IMR-90 (cell line): Measurements from ENCODE around the gene ERMP1. TPM values are rescaled to one million over a fixed set of nuclear protein-coding genes. Genes with fewer than 3 reads are reported as not detected.
A peak's percentile ranks its signal among the peaks of the same experiment; 100 is the strongest.

Experiments used
- ATAC-seq: fragments of 200-7000 bp; cut with Tn5 transposase; 2 replicates; pipeline ENCODE4 v1.9.1; 2020; ENCODE audit warnings: low read depth, mild to moderate bottlenecking, moderate library complexity
- BruUV-seq: library from RNA; stranded (reverse); fragments of 400-500 nt; replicated peaks from 2 replicates; lab custom pipeline; 2021; lab: Mats Ljungman, UMichigan
- CTCF ChIA-PET: fragments of 300-600 bp; formaldehyde crosslinking; extraction: SDS; loops from one replicate; lab custom pipeline; 2021; ENCODE audit warnings: antibody characterized with exemption; lab: Yijun Ruan, JAX
- POLR2A ChIA-PET: fragments of 300-600 bp; sonication (Branson Sonifier 250); formaldehyde crosslinking; loops from one replicate; lab custom pipeline; 2022; ENCODE audit warnings: antibody characterized with exemption; ENCODE audit not compliant: unreplicated experiment; lab: Charles Lee
- DNase-seq: peaks from one replicate; pipeline ENCODE4 v3.0.0; 2013
- H2AFZ ChIP-seq: replicated peaks from 2 replicates; pipeline ENCODE3; 2013; ENCODE audit warnings: low read length, mild to moderate bottlenecking; ENCODE audit not compliant: poor library complexity
- H2AK5ac ChIP-seq: 2 replicates; pipeline ENCODE4 v1.6.1; 2013; ENCODE audit warnings: low read depth, low read length, inconsistent platforms
- H2AK9ac ChIP-seq: replicated peaks from 2 replicates; pipeline ENCODE3; 2013; ENCODE audit warnings: mild to moderate bottlenecking, low read depth, low read length, moderate library complexity; ENCODE audit not compliant: poor library complexity
- H2BK120ac ChIP-seq: 2 replicates; pipeline ENCODE4 v1.6.1; 2013; ENCODE audit warnings: low read depth, low read length, inconsistent platforms
- H2BK15ac ChIP-seq: 3 replicates; pipeline ENCODE4 v1.6.1; 2013; ENCODE audit warnings: low read depth, low read length, inconsistent platforms
- H2BK20ac ChIP-seq: 2 replicates; pipeline ENCODE4 v1.6.1; 2013; ENCODE audit warnings: low read depth, mild to moderate bottlenecking, inconsistent platforms, low read length, moderate library complexity
- H2BK5ac ChIP-seq: 2 replicates; pipeline ENCODE4 v1.6.1; 2013; ENCODE audit warnings: mild to moderate bottlenecking, low read depth, low read length, inconsistent platforms; ENCODE audit not compliant: poor library complexity, severe bottlenecking
- H3K14ac ChIP-seq: replicated peaks from 2 replicates; pipeline ENCODE4 v1.6.1; 2013; ENCODE audit warnings: low read depth, low read length, inconsistent platforms
- H3K18ac ChIP-seq: 2 replicates; pipeline ENCODE4 v1.6.1; 2013; ENCODE audit warnings: low read depth, low read length, control low read depth
- H3K23ac ChIP-seq: 2 replicates; pipeline ENCODE4 v1.6.1; 2013; ENCODE audit warnings: low read depth, low read length, inconsistent platforms
- H3K27ac ChIP-seq: 2 replicates; pipeline ENCODE4 v1.5.1; 2013; ENCODE audit warnings: mild to moderate bottlenecking, control low read depth, low read length; ENCODE audit not compliant: insufficient read depth
- H3K27me3 ChIP-seq: 2 replicates; pipeline ENCODE4 v1.6.1; 2013; ENCODE audit warnings: low read length; ENCODE audit not compliant: control insufficient read depth, insufficient read depth
- H3K36me3 ChIP-seq: 2 replicates; pipeline ENCODE4 v1.6.1; 2013; ENCODE audit warnings: low read length, mixed read lengths; ENCODE audit not compliant: control insufficient read depth, insufficient read depth
- H3K4ac ChIP-seq: 2 replicates; pipeline ENCODE4 v1.6.1; 2013; ENCODE audit warnings: low read depth, low read length, inconsistent platforms
- H3K4me1 ChIP-seq: 2 replicates; pipeline ENCODE4 v1.6.1; 2013; ENCODE audit warnings: low read length, mixed read lengths; ENCODE audit not compliant: control insufficient read depth, insufficient read depth
- H3K4me2 ChIP-seq: 2 replicates; pipeline ENCODE4 v1.6.1; 2013; ENCODE audit warnings: low read depth, mild to moderate bottlenecking, control low read depth, low read length, moderate library complexity
- H3K4me3 ChIP-seq: 2 replicates; pipeline ENCODE4 v1.5.1; 2013; ENCODE audit warnings: low read depth, mild to moderate bottlenecking, control low read depth, low read length, moderate library complexity; ENCODE audit not compliant: insufficient read depth
- H3K56ac ChIP-seq: 2 replicates; pipeline ENCODE4 v1.6.1; 2013; ENCODE audit warnings: low read length, inconsistent platforms; ENCODE audit not compliant: insufficient read depth; ENCODE audit errors: extremely low read depth
- H3K79me1 ChIP-seq, 2 experiments: 2 replicates each; pipeline ENCODE4 v1.6.1; 2013; ENCODE audit warnings: low read length in 2 of 2, inconsistent platforms in 1 of 2, low read depth in 1 of 2
- H3K9ac ChIP-seq: 2 replicates; pipeline ENCODE4 v1.6.1; 2013; ENCODE audit warnings: low read depth, low read length, control low read depth
- H3K9me1 ChIP-seq: 2 replicates; pipeline ENCODE4 v1.6.1; 2013; ENCODE audit warnings: low read length, inconsistent platforms; ENCODE audit not compliant: insufficient read depth
- H3K9me3 ChIP-seq: 2 replicates; pipeline ENCODE4 v1.6.1; 2013; ENCODE audit warnings: low read length; ENCODE audit not compliant: control insufficient read depth, insufficient read depth
- H4K20me1 ChIP-seq: 2 replicates; pipeline ENCODE4 v1.6.1; 2013; ENCODE audit warnings: low read length, inconsistent platforms; ENCODE audit not compliant: insufficient read depth
- H4K5ac ChIP-seq: 2 replicates; pipeline ENCODE4 v1.6.1; 2013; ENCODE audit warnings: mild to moderate bottlenecking, low read depth, low read length, control low read depth
- H4K8ac ChIP-seq, 2 experiments: 2 replicates each; pipeline ENCODE4 v1.6.1; 2013; ENCODE audit warnings: low read depth in 2 of 2, low read length in 2 of 2, control low read depth in 1 of 2, inconsistent platforms in 1 of 2
- H4K91ac ChIP-seq: 2 replicates; pipeline ENCODE4 v1.6.1; 2013; ENCODE audit warnings: low read depth, low read length, inconsistent platforms; ENCODE audit not compliant: insufficient read depth
- CEBPB ChIP-seq: IDR thresholded peaks from 2 replicates; pipeline ENCODE4 v1.6.1; 2012; ENCODE audit warnings: low read depth, low read length, improper control_type of control experiment
- CHD1 ChIP-seq: IDR thresholded peaks from 2 replicates; pipeline ENCODE4 v1.6.1; 2012; ENCODE audit warnings: low read depth, low read length, improper control_type of control experiment
- MAFK ChIP-seq: IDR thresholded peaks from 2 replicates; pipeline ENCODE4 v1.6.1; 2012; ENCODE audit warnings: low read depth, low read length, improper control_type of control experiment
- MXI1 ChIP-seq: IDR thresholded peaks from 2 replicates; pipeline ENCODE4 v1.6.1; 2012; ENCODE audit warnings: low read depth, mild to moderate bottlenecking, low read length, moderate library complexity, borderline replicate concordance
- NFE2L2 ChIP-seq: fragments of 150-350 bp; IDR thresholded peaks from 2 replicates; pipeline ENCODE4 v1.6.1; 2016; ENCODE audit warnings: low read depth, mild to moderate bottlenecking, low read length
- RCOR1 ChIP-seq: IDR thresholded peaks from 2 replicates; pipeline ENCODE4 v1.6.1; 2012; ENCODE audit warnings: mild to moderate bottlenecking, low read length, improper control_type of control experiment; ENCODE audit not compliant: insufficient replicate concordance
- WGBS, 2 experiments: methylation state at CpG; one replicate each; pipeline versions ENCODE4 v1.1.5 to v1.1.7; 2013; ENCODE audit warnings: missing lambda C conversion rate in 2 of 2; ENCODE audit not compliant: insufficient read length in 1 of 2; ENCODE audit errors: extremely low coverage in 2 of 2; 5-methylcytosine and 5-hydroxymethylcytosine counted together
- dilution Hi-C: fragments of 300-500 bp; cut with HindIII; formaldehyde crosslinking; loops from one replicate; pipeline ENCODE4 v1.14.3; 2018; ENCODE audit warnings: low sequenced_read_pairs; ENCODE audit not compliant: unreplicated experiment
- in situ Hi-C: fragments of 300-500 bp; cut with MboI; formaldehyde crosslinking; loops from 3 replicates; pipeline ENCODE4 v1.14.3; 2019; ENCODE audit warnings: low sequenced_read_pairs, inconsistent platforms, mixed read lengths
- intact Hi-C: fragments of 100-400 bp; cut with micrococcal nuclease; formaldehyde crosslinking; loops from 2 replicates; pipeline ENCODE4 v1.10.0; 2022
- polyA plus RNA-seq, 3 experiments: library from polyadenylated mRNA; depleted of rRNA; stranded (reverse); fragments of >200 nt; gene quantifications; 2 replicates each; pipeline ENCODE4 v1.2.3, GENCODE V29; 2012; ENCODE audit warnings: low replicate concordance in 1 of 3
- total RNA-seq: library from RNA; depleted of rRNA; stranded (reverse); fragments of >200 nt; gene quantifications from 2 replicates; pipeline ENCODE4 v1.2.3, GENCODE V29; 2012
- TF ChIP-seq, protein P1 (sequence below): fragments of 150-350 bp; IDR thresholded peaks from 2 replicates; pipeline ENCODE4 v1.6.1; 2017; ENCODE audit warnings: mild to moderate bottlenecking, antibody characterized with exemption, low read length, low read depth

The ERMP1 gene
- total and polyA plus RNA-seq, 2 of the 4 experiments (the other 2 are of a cell fraction) = 2.2 to 4.7 TPM

DNA sequence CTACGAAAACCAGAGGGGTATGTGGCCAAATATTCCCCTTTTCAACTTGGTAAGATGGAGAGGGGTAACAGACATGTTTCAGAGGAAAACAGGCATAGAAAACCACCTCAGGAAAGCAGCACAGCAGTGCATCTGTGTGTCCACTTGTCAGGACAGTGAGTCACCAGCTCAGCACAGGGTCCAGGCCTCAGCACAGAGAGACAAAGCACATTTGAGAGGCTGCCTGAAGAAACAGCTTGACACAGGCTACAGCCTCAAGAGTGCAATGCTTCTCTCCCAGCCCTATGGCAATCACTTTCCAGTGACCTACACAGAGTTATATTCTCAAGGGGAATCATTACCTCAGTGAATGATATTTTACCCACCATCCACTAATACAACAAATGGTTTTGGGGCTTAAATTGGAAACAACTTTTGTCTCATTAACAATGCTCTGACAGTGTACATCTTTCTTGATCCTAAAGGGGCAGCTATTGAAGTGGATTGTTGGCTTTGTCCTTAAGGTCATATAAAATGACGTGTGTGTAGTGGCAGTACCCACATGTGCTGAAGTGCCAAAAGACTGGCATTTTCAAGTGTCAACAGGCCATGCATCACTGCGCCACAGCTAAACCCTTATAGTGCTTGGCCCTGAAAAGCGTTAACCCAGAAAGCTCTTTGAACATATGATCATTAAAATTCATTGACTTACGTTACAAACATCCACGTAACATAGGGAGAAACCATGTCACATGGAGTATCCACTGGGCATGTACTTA, 46.4 kb downstream of the ERMP1 start:
- Histone ChIP-seq H2AK5ac (no peak overlapping the region), H3K14ac (no peak overlapping the region), H3K9ac (no peak overlapping the region), H3K4me3 (no peak overlapping the region), H3K23ac (no peak overlapping the region), H3K4me1 (peaks cover 9% of the 10 kb centered on the region), H2AFZ (no peak overlapping the region), H3K56ac (no peak overlapping the region), H2BK120ac (no peak overlapping the region), H2BK20ac (no peak overlapping the region), H3K27ac (no peak overlapping the region), H3K36me3 (peaks cover 1% of the 10 kb centered on the region), H4K91ac (no peak overlapping the region), H2BK5ac (no peak overlapping the region), H3K18ac (no peak overlapping the region), H3K27me3 (no peaks in the 10 kb centered on the region), H2BK15ac (no peak overlapping the region), H4K5ac (no peak overlapping the region), H3K9me1 (peaks cover 11% of the 10 kb centered on the region; the same call in 1 of the 2 replicates), H2AK9ac (no peak overlapping the region), H4K8ac (no peak overlapping the region), H3K9me3 (peaks cover 2% of the 10 kb centered on the region; the same call in 1 of the 2 replicates), H4K20me1 (no peaks in the 10 kb centered on the region; the same call in 1 of the 2 replicates), H3K4ac (no peak overlapping the region), H3K79me1 (peaks cover 4 to 5% of the 10 kb centered on the region in 2 experiments; a peak in 3 of 4 replicates), H3K4me2 (no peak overlapping the region)
- peak; percentile 61 for DNase-seq
- BruUV-seq = TSS peak; percentile 52
- intact Hi-C loops = no loop called here
- ChIA-PET POLR2A (no interaction called here), CTCF (interaction anchor here (0.8 kb wide), 1 partner anchor 155 kb away, joined by 3 read pairs; no protein-coding TSS in a partner anchor)
- peak; percentile 62 for ATAC-seq
- dilution Hi-C loops = no loop called here
- WGBS, 2 experiments = 90% methylated on average over 3 of the region's 6 CpGs; no CpG with 5 or more reads in 1 of the 2 experiments
- TF ChIP-seq NFE2L2 = no peak
- no peak for TF ChIP-seq RCOR1
- no peak for TF ChIP-seq MXI1
- no peak for TF ChIP-seq MAFK
- TF ChIP-seq, protein P1, sequence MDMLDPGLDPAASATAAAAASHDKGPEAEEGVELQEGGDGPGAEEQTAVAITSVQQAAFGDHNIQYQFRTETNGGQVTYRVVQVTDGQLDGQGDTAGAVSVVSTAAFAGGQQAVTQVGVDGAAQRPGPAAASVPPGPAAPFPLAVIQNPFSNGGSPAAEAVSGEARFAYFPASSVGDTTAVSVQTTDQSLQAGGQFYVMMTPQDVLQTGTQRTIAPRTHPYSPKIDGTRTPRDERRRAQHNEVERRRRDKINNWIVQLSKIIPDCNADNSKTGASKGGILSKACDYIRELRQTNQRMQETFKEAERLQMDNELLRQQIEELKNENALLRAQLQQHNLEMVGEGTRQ = no peak
- TF ChIP-seq CEBPB = no peak
- no peak for TF ChIP-seq CHD1
- in situ Hi-C loops = no loop called here
